Activated T-cell treated with anti-CD3 and anti-CD28 coated beads, Interleukin-2, amount 50 U/mL, for 1 hour (primary cell): Measurements from ENCODE around the gene LCE7A.

Source experiments
- DNase-seq: peaks from one replicate; pipeline ENCODE4 v3.0.0-alpha.2; 2020

Gene LCE7A

GRCh38 chr1:152880907-152881306 is 21.1 kb downstream of the LCE7A start:
- DNase-seq: no peak

GRCh38 chr1:152884085-152884484 is 24.3 kb downstream of the LCE7A start:
- no peak for DNase-seq

- no peak for DNase-seq
Measured at GRCh38 chr1:152884506-152884905, 24.7 kb downstream of the LCE7A start.

GRCh38 chr1:152884966-152885624 is 25.3 kb downstream of the LCE7A start:
- no peak for DNase-seq

GRCh38 chr1:152886085-152886484 is 26.3 kb downstream of the LCE7A start:
- no peak for DNase-seq

GRCh38 chr1:152886758-152887409 is 27.1 kb downstream of the LCE7A start:
- no peak for DNase-seq

GRCh38 chr1:152888126-152888525 is 28.3 kb downstream of the LCE7A start:
- no peak for DNase-seq

- DNase-seq: no peak
Measured at GRCh38 chr1:152899027-152899426, 39.2 kb downstream of the LCE7A start.

GRCh38 chr1:152899883-152900282 is 40.1 kb downstream of the LCE7A start:
- no peak for DNase-seq

- DNase-seq: no peak
Measured at GRCh38 chr1:152901631-152902030, 41.8 kb downstream of the LCE7A start.

GRCh38 chr1:152902636-152903035 is 42.8 kb downstream of the LCE7A start:
- DNase-seq: no peak

GRCh38 chr1:152904688-152905440 is 45.1 kb downstream of the LCE7A start:
- DNase-seq: no peak

GRCh38 chr1:152906023-152906565 is 46.3 kb downstream of the LCE7A start:
- DNase-seq: no peak

GRCh38 chr1:152907686-152908601 is 48.1 kb downstream of the LCE7A start, which contains the start of gene IVL:
TSS of gene IVL (plus strand) at chr1:152908546. CDS start at chr1:152909798, 1,252 bp downstream.
- no peak for DNase-seq

GRCh38 chr1:152909206-152909605 is 49.4 kb downstream of the LCE7A start:
- DNase-seq: no peak
